ENCODE data around the gene FBXW2. TPM values are rescaled to one million over a fixed set of nuclear protein-coding genes. Genes with fewer than 3 reads are reported as not detected.

Gene FBXW2
- total and polyA plus RNA-seq, 10 of the 15 experiments (the other 5 are each of a cell fraction or from before 2014, with no cell fraction given): 2.9 to 56.9 (median 39.1) TPM

- TF ChIP-seq ESRRA (IDR thresholded peaks at IDR 0.05; ENCODE audit: low read length): no peak
- no peak for TF ChIP-seq NBN (IDR thresholded peaks at IDR 0.05)
Observed at GRCh38 chr9:120791161-120791560, 2.1 kb downstream of the FBXW2 start (continued).

GRCh38 chr9:120787933-120788332, 5.3 kb downstream of the FBXW2 start:
- in situ Hi-C loops (cut with MboI): no loop called here
- Histone ChIP-seq H3K36me3 (ENCODE audit: control insufficient read depth in 2 of 2, insufficient read depth in 2 of 2, low read length in 1 of 2) (peaks cover 0 to 8% of the 10 kb centered on the region in 2 experiments; a peak in 2 of 4 replicates), H3K4me3 (peak overlapping the region; percentile 37; the same call in 1 of the 2 replicates), H2AFZ (ENCODE audit: control insufficient read depth, low read depth, low read length) (no peak overlapping the region), H3K79me2 (ENCODE audit: control insufficient read depth, insufficient read depth, low read length) (peaks cover 58% of the 10 kb centered on the region), H4K20me1 (ENCODE audit: control insufficient read depth, insufficient read depth) (no peaks in the 10 kb centered on the region), H3K4me1 (ENCODE audit: control insufficient read depth, insufficient read depth, low read length) (no peaks in the 10 kb centered on the region), H3K27me3 (replicated peaks in 1 of 2; ENCODE audit: control insufficient read depth in 2 of 2, insufficient read depth in 2 of 2, low read length in 1 of 2) (no peaks in the 10 kb centered on the region), H3K9ac (ENCODE audit: control insufficient read depth, insufficient read depth, low read length) (no peak overlapping the region), H3K9me3 (replicated peaks; ENCODE audit: control insufficient read depth, insufficient read depth, low read length) (no peaks in the 10 kb centered on the region; the same call in 2 of the 3 replicates), H3K4me2 (ENCODE audit: control insufficient read depth, insufficient read depth) (peak overlapping the region; percentile 2; the same call in 1 of the 2 replicates), H3K27ac (ENCODE audit: control insufficient read depth, insufficient read depth) (no peak overlapping the region)
- ATAC-seq (no peak), DNase-seq (ENCODE audit: low read depth, low spot score) (no peak), FAIRE-seq (no peak)
- TF ChIP-seq KLF5 (IDR thresholded peaks at IDR 0.05; ENCODE audit: partially characterized antibody) (no peak), SIX5 (IDR thresholded peaks at IDR 0.05; ENCODE audit: low read depth, low read length, severe bottlenecking) (no peak), NKRF (conservative IDR thresholded peaks at IDR 0.05) (no peak), CBX3 (IDR thresholded peaks at IDR 0.05; ENCODE audit: borderline replicate concordance, low read depth) (no peak), CBX5 (IDR thresholded peaks at IDR 0.05; ENCODE audit: low read depth) (no peak), NFIC (IDR thresholded peaks at IDR 0.05; ENCODE audit: low read depth, low read length) (no peak), ATF3 (IDR thresholded peaks at IDR 0.05; ENCODE audit: borderline replicate concordance, extremely low read depth, low read depth, low read length) (no peak), BCLAF1 (IDR thresholded peaks at IDR 0.05) (no peak), LARP7 (IDR thresholded peaks at IDR 0.05) (no peak), TCF12 (IDR thresholded peaks at IDR 0.05; ENCODE audit: low read depth, low read length) (no peak), SREBF1 (IDR thresholded peaks at IDR 0.05; ENCODE audit: low read length) (no peak), E2F8 (IDR thresholded peaks at IDR 0.05; ENCODE audit: low read depth, partially characterized antibody) (no peak)
- SMC1A ChIA-PET (ENCODE audit: uncharacterized antibody, unreplicated experiment): interaction anchor here (1.1 to 1.2 kb wide), 2 partner anchors 10 to 165 kb away, joined by 3 to 4 read pairs; no protein-coding TSS in a partner anchor
- POLR2A ChIA-PET: interaction anchor here (0.5 to 1.7 kb wide), 2 partner anchors 11 to 96 kb away, joined by 3 to 4 read pairs; no protein-coding TSS in a partner anchor
- RAD21 ChIA-PET (ENCODE audit: unreplicated experiment): no interaction called here
- no TSS peak for BruUV-seq (replicated peaks)
- WGBS (ENCODE audit: insufficient coverage, insufficient replicate concordance, low lambda C conversion rate, missing lambda C conversion rate): 97% methylated on average over 4 of the region's 4 CpGs
- intact Hi-C loops (cut with micrococcal nuclease; ENCODE audit: unreplicated experiment): no loop called here
- CTCF ChIA-PET: interaction anchor here (1.0 kb wide), 1 partner anchor 15 kb away, joined by 4 read pairs; no protein-coding TSS in a partner anchor

Measured in GM12878 (cell line).